GM18868 (cell line): ENCODE data around the gene UBE2I.
"Not testable (repeated sequence)": the region's sequence is repeated elsewhere in the genome, so short reads cannot be mapped to it uniquely, and the experiment has no call there.

Experiments
- ATAC-seq: cut with Tn5 transposase; IDR thresholded peaks from one replicate; pipeline ENCODE4 v1.9.1; 2021; ENCODE audit warnings: mild to moderate bottlenecking, moderate library complexity; ENCODE audit not compliant: unreplicated experiment

The UBE2I gene

GRCh38 chr16:1308977-1309885 is at the start of gene UBE2I:
Gene UBE2I, plus strand, starts transcription at chr16:1309636. Its CDS starts 4,395 bp downstream, at chr16:1314031.
- ATAC-seq, result peak; percentile 66

GRCh38 chr16:1259760-1260068 is 49.7 kb upstream of the UBE2I start:
- ATAC-seq, result no peak

- ATAC-seq, result no peak
These were observed 49.2 kb upstream of the UBE2I start for GRCh38 chr16:1260101-1260680.

- no peak for ATAC-seq
These were observed 48.1 kb upstream of the UBE2I start for GRCh38 chr16:1261131-1261892.

- ATAC-seq, result no peak
These were observed 47.1 kb upstream of the UBE2I start for GRCh38 chr16:1262210-1262845.

- no peak for ATAC-seq
These were observed 46.6 kb upstream of the UBE2I start for GRCh38 chr16:1262846-1263221.

GRCh38 chr16:1263591-1264344 is 45.7 kb upstream of the UBE2I start:
- no peak for ATAC-seq

- no peak for ATAC-seq
These were observed 44.9 kb upstream of the UBE2I start for GRCh38 chr16:1264345-1265089.

GRCh38 chr16:1265090-1265630 is 44.3 kb upstream of the UBE2I start:
- no peak for ATAC-seq

- no peak for ATAC-seq
These were observed 43.6 kb upstream of the UBE2I start for GRCh38 chr16:1265826-1266225.

GRCh38 chr16:1269418-1269817 is 40.0 kb upstream of the UBE2I start:
- not testable (repeated sequence) for ATAC-seq

- no peak for ATAC-seq
These were observed 38.1 kb upstream of the UBE2I start for GRCh38 chr16:1271380-1271723.

GRCh38 chr16:1271724-1272413 is 37.6 kb upstream of the UBE2I start:
- not testable (repeated sequence) for ATAC-seq

- no peak for ATAC-seq
These were observed 36.8 kb upstream of the UBE2I start for GRCh38 chr16:1272453-1273198.

- ATAC-seq, result no peak
These were observed 35.6 kb upstream of the UBE2I start for GRCh38 chr16:1273816-1274215.

GRCh38 chr16:1274767-1275166 is 34.7 kb upstream of the UBE2I start:
- ATAC-seq, result no peak

- no peak for ATAC-seq
These were observed 33.5 kb upstream of the UBE2I start for GRCh38 chr16:1275791-1276579.

GRCh38 chr16:1276580-1276878 is 32.9 kb upstream of the UBE2I start:
- ATAC-seq, result no peak
